Amniotic epithelial cell (primary cell): ENCODE results near the gene BTBD10.
A peak's percentile ranks its signal among the peaks of the same experiment; 100 is the strongest.

Experiments
- DNase-seq: peaks from one replicate; pipeline ENCODE4 v3.0.0-alpha.2; 2010; ENCODE audit warnings: low read depth

The BTBD10 gene

DNA sequence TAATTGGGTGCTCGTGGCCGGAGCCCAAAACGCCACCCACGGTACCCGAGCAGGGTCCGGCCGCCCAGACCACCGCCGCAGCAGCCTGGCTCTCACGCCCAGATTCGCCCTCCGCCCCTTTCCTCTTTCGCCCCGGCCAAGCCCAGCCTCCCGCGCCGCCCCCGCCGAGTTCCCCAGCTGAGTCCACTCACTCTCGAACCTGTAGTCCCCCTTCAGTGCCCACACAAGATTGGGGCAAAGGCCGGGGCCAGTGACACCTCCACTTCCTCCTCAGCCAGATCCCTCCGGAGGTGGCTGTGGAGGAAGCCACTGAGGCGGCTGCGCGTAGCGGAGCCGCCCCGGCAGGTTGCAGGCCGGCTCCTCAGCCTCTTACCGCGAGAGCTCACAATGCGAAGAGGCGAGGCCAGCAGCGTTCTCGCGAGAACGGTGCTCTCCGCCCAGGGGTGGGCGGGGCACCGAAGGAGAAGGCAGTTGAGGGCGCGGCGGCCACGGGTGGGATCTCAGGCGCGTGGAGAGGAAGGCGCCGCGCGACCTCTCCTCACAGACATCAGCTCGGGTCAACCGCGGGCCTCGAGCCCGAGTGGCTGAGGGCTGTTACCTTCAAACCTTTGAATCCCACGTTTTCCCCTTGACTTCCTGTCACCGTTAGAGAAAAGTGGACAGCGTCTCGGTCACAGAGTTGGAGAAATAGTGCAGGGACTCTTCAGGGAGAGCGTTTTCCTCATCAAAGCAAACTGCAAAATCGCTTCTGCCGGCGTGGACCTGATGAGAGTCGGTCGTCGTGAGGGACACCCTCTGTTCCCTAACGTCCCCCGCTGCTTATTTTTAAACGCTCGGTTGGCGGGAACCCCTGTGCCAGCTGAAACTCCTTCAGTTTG is at the start of gene BTBD10:
BTBD10 (minus strand) TSS at position 322 of the 878 bp plus-strand sequence. CDS start 18,098 bp downstream, outside the sequence.
- peak; percentile 87 for DNase-seq

DNA sequence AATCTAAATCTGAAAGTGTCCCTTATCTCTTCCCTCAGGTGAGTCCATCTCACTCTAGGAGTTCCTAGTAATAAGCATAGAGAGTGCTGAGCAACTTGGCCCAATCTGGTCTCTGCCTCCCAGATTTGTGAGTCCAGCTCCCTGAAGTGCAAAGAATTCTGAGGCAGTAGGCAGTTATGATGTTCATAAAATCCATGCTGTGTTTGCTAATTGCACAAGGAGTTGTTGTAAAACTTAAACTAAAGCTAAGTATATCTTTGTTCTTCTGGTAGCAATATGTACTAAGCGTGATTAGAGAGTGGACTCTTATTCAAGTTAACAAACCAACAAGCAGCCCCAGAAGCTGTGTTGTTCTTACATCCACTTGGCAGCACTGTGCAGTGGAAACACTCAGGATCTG is 40.4 kb upstream of the BTBD10 start:
- no peak for DNase-seq

DNA sequence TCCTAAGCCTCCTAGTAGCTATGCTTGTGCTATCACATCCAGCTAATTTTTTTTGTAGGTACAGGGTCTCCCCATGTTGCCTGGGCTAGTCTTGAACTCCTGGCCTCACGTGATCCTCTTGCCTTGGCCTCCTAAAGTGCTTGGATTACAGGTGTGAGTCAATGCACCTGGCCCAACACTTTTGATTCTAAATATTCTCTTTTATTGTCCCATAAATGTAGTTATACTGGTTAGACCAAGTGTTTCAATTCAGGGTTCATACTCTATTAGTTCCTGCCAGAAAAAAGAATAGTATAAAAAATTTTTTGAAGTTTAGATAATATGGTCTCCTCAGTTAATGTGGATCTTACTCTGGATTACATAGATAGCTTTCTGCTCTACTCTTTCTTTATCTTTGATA is 39.5 kb upstream of the BTBD10 start:
- DNase-seq, result no peak

DNA sequence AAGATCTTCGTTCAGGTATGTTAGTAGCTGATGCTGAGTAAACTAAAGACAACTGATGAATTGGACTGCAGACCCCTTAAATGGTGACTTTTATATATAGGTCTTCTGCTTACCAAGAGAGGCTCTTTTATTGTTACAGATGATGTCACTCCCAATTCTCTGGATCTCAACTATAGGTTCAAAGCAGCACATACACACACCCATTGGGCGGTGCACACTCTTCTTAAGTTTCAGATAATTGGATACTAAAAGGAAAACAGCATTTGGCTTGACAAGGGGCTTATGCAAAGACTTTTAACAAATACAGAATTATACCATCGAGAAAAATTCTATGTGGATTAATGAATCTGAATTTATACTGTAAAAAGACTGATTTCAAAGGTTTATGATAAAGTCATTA is 32.9 kb upstream of the BTBD10 start, which contains the start of gene PTH:
PTH (minus strand) TSS at position 69 of the 400 bp plus-strand sequence. CDS start 3,142 bp downstream, outside the sequence.
- no peak for DNase-seq

DNA sequence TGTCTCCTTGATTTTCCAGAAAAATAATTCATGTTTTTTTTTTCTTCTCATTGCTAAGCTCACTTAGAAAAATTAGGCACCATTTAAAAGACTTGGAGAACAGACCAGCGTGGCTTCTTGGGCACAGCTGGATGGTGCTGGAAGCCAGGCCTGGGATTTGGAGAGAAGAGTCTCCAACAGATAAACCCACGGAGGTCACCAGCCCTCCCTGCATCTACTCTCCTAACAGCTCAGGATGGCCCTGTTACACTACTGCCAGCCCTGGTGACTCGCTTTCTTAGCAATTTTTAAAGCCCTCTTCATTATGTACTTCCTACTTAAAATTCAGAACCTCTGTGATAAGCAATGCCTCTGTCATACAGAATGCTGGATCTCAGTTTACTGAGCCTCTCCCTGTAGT is 31.0 kb upstream of the BTBD10 start:
- DNase-seq, result no peak

DNA sequence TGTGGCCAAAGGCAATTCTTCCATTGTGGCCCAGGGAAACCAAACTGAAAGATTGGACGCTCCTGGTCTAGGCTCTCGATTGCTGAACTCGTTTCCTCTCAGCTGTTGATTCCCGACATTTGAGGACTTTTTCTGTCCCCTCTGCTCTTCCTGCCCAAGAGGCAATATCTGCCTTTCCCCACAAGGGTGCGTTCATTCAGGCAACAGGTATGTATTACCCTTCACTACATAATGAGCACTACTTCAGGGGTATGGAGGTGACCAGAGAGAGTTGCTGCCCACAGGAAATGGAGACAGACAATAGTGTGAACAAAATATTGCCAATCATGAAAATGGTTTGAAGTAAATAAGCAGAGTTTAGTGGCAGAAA is 24.6 kb upstream of the BTBD10 start:
- DNase-seq, result peak; percentile 7

DNA sequence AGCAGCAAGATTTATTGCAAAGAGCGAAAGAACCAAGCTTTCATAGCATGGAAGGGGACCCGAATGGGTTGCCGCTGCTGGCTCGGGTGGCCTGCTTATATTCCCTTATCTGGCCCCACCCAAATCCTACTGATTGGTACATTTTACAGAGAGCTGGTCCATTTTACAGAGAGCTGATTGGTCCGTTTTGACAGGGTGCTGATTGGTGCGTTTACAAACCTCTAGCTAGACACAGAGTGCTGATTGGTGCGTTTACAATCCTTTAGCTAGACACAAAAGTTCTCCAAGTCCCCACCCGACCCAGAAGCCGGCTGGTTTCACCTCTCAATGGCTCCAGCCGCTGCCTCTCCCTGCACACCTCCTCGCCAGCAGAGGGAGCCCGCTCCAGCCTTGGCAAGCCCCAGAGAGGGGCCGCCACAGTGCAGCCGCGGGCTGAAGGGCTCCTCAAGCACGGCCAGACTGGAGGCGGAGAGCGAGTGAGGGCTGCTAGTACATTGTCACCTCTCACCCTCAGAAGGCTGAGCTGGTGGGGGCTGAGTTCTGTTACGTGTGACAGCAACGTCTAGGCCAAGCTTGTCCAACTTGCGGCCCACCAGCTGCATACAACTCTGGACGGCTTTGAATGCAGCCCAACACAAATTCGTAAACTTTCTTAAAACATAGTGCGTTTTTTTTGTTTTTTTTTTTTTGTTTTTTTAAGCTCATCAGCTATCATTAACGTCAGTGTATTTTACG is 24.1 kb upstream of the BTBD10 start:
- DNase-seq, result peak; percentile 21

DNA sequence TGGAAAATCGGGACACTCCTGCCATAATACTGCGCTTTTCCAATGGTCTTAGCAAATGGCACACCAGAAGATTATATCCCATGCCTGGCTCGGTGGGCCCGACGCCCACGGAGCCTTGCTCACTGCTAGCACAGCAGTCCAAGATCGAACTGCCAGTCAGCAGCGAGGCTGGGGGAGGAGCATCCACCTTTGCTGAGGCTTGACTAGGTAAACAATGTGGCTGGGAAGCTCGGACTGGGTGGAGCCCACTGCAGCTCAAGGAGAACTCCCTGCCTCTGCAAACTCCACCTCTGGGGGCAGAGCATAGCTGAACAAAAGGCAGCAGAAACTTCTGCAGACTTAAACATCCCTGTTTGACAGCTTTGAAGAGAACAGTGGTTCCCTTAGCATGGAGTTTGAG is 17.2 kb upstream of the BTBD10 start:
- no peak for DNase-seq

DNA sequence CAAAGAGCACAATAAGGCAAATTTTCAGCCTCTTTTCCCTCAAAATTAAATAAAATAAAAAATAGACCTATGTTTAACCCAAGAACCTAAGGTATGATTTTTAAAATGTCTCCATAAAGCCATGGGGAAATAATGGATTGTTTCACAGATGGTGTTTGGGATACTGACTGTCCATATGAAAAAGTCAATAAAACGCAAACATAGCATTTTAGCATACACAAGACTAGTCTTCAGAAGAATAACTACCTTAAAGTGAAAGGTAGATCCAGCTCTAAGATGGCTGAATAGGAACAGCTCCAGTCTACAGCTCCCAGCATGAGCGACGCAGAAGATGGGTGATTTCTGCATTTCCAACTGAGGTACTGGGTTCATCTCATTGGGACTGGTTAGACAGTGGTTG is 16.7 kb upstream of the BTBD10 start:
- DNase-seq, result no peak

DNA sequence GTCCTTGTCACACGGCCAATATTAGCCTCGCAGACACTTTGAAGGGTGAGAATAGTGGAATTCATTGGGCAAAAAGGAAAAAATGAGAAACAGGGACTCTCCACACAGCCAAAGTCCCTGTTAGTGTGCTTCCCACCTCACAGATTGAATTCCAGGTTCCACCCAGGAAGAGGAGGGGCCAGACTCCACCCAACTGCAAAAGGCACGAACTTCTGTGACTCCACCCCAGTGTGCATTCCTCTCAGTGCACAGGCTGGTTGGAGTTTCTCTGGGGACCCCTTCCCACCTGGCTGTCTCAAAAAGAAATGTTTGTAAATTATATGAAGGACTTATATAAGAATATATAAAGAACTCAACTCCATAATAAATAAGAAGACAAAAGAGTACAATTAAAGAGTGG is 12.1 kb upstream of the BTBD10 start:
- no peak for DNase-seq

DNA sequence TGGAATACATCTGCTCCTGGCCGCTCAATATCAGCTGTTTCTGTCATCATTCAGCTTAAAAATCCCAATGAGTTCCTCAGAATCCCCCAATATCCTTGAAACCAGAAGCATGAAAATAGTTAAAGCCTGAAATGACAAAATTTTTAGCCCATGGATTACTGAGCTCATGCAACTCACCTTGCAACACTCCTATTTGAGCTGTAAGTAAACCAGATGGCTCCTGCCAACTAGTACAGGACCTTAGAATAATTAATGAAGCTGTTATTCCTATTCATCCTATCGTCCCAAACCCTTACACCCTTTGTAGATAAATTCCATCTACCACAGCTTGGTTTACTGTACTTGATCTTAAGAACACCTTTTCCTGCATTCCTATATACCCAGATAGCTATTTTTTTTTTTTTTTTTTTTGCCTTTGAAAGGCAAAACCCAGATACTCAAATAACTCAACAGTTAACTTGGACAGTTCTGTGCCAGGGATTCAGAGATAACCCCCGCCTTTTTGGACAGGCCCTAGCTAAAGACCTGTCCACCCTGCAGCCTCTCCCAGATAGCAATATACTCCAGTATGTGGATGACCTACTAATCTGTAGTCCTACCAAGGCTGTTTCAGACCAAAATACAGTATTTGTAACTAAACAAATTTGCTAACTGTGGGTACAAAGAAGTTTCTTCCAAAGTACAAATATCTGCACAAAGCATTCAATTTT is 10.1 kb upstream of the BTBD10 start:
- no peak for DNase-seq

DNA sequence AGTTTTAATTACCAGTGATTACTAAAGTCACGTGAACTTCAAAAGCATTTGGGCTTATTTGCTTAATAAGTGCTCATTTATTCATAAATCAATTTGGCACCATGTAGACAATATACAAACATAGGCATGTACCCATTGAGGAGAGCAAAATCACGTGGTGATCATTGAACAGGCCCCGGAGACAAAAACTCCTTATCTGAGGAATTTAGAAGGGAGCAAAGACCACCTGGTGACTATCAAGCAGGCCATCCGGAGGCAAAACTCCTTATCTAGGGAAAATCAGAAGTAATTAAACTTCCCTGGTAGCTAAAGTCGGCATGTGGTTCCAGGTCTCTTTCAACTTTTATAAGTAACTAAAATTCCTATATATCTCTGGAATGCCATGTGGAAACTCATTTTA is 5.7 kb upstream of the BTBD10 start:
- DNase-seq, result no peak

DNA sequence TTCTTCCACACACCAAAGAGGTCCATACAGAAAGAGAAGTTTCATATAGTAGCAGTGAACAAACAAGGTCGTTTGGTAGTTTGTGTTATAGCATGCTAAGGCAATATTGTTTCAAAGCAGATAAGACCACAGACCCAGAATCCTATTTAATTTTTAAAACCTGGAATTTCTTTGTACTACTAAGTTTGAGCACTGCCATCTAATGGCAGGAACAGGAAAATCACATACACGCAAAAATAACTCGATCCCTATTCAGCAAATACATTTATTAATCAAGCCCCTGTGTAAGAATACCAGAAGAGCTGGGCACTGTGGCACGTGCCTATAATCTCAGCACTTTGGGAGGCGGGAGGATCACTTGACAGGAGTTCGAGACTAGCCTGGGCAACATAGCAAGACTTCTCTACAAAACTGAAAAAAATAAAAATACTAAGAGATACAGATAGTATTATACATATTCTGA is 2.9 kb upstream of the BTBD10 start:
- peak; percentile 48 for DNase-seq

DNA sequence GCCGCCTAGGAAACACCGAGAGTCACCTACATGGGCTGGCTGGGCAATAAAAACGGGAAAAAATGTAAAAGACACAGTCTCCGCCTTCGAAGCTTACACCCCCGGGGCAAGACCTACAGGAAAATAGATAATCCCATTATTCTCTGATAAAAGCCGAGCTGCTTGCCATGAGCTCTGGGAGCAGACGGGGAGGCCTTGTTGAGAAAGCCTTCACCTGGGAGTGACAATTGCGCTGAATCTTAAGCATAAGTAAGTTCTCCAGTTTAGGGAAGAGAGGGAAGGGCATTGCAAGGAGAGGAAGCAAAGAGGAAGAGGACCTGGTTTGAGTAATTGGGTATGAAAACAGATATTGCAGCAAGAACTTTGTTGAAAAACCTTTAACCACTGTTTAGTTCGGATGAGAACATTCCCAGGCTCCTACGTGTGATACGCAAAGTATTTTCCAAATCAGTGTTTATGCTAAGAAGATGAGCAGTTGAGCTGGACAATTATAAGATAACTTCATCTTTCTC is 813 bp upstream of the BTBD10 start:
- DNase-seq, result no peak

DNA sequence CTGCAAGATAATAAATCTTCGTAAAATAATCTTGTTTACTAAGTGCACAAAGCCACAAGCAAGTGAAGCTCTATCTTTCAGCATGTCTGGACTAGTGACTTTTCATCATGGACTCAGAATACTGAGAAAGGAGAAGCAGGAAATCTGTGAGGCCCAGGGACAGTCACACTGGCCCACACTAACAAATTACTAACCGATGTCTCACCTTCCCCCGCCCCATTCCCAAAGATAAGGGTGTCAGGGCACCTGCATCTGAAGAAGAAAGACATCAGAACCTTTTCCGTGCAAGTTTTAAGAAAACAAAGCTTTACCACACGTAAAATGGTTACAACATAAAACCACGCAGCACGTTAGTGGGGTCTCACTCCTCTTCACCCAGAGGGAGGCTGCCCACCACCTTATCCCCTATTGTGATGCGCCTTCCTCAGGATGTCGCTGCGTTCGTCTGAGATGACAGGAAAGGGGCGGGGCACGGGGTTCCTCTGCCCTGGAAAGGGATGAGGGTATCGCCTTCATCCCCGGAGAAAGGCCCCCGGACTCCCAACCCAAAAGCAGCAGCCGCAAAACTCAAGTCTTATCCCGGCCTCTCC is 616 bp downstream of the BTBD10 start:
- peak; percentile 18 for DNase-seq

DNA sequence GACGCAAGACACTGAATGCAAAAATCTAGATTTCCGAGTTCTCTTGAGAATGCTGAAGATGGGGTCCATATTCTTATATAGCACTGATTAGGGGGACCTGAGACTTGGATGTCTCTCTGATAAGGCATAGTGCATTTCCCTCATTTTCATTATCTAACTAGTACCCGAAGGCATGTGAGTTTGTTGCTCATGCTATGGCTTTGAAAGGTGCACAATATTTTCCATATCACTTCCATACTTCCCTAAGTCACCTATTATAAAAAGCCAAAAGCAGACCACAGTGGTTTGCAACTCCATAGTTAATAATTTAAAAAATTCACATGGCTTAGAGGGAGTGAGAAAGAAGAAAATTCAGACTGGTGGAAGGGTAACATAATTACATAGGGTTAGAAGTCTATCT is 1.7 kb downstream of the BTBD10 start:
- no peak for DNase-seq

DNA sequence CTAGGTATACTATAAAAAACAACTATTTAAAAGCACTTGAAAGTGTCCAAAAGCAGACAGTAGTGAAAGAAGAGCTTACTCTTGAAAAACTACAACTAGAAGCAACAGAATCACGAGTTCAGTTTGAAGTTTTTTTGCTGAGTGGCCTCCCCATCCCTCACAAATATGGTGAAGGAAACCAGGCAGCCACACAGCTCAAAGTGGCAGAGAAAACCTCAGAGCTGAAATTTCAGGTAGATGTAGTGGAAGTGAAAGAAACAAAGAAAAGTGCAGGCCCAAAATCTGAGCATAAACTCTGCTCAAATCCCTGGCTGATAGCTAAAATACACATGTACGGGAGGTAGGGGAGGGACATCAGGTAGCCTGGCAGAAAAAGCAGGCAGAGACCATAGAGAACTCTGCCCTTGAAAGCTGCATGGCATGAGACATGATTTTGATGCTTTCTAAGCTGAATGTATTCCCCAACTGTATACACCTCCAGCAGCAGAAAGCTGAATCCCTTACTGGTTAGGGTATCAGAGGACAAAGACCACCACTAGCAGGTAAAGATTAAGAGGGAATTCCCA is 12.1 kb downstream of the BTBD10 start:
- DNase-seq, result no peak

DNA sequence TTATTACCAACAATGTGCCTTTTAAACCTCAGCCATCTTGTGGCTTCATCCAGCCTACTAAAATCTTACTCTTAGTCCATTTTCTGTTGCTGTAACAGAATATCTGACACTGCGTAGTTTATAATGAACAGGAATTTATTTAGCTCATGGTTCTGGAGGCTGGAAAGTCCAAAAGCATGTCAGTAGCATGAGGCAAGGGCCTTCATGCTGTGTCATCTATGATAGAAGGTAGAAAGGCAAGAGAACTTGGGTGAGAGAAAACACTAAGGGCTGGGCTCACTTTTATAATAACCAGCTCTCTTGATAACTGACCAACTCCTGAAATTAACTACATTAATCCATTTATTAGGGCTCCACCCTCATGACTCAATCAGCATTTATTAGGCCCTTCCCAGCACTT is 13.5 kb downstream of the BTBD10 start:
- no peak for DNase-seq

DNA sequence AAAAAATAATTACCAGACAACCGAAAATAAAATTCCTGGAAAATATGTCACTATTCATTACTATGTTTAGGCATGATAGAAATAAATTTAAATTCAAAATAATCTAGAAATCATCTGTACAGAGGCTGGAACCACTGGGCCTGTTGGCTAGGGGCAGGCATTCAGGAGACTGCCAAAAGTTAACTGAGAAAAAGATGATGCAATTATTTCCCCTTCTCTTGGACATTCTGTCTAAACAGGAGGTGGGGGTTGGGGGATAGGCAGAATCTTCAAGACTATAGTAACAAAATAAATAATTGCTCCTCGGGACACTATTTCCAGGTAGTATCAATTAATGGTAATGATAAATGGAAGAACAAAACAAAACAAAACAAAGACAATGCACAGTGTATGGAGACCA is 14.1 kb downstream of the BTBD10 start:
- DNase-seq, result peak; percentile 35

DNA sequence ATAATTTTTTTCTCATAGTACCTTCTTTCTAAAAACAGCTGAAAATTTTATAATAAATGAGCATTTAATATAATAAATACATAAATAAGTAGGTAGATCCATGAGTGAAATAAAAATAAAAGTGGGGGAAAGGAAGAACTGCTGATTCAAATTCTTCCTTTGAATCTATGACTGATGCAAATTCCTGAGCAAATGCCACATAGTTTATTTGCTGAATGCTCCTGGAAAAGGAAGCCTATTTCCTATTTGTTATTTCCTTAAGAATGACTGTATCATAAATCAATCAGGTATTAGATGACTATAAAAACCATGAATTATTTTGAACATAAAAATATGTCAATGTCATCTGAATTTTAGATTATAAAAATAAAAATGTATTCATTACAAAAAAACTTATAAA is 16.6 kb downstream of the BTBD10 start:
- peak; percentile 30 for DNase-seq

DNA sequence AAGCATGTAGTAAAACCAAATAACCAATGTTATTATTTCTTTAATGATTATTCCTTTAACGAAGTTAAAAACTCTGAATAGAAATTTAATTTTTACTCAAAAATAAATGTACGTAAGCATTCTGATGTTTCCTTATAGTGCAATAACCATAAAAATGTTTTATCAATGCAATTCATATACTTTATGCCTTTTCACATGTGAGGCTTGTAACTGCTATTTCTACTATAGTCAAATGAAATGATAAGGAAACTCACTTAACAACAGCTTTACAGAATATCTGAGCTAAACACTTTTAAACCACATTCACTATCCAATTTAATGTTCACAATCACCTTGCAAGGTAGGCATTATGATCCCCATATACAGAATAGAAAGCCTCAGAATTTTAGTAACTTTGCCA is 17.4 kb downstream of the BTBD10 start:
- DNase-seq, result no peak
